Common myeloid progenitor, CD34-positive (primary cell): ENCODE results near the gene REEP1.

Source experiments
- CTCF ChIA-PET: fragments of 350-600 bp; sonication (Branson Sonifier 250); formaldehyde crosslinking; loops from one replicate; lab custom pipeline; 2021; ENCODE audit warnings: antibody characterized with exemption; lab: Charles Lee
- POLR2A ChIA-PET: fragments of 350-600 bp; sonication (Branson Sonifier 250); formaldehyde crosslinking; loops from one replicate; lab custom pipeline; 2021; ENCODE audit warnings: antibody characterized with exemption; lab: Charles Lee
- DNase-seq, 3 donors: peaks; one replicate each; pipeline versions ENCODE4 v3.0.0 to v3.0.0-alpha.2; 2013
- H3K27ac ChIP-seq, 2 experiments: 1 replicate in 1 of 2; 2 replicates in 1 of 2; pipeline ENCODE4 v1.7.0; 2013; ENCODE audit warnings: inconsistent platforms in 2 of 2, low read length in 2 of 2, mild to moderate bottlenecking in 2 of 2, low read depth in 1 of 2, moderate library complexity in 1 of 2; ENCODE audit not compliant: severe bottlenecking in 2 of 2, insufficient read depth in 1 of 2, poor library complexity in 1 of 2
- H3K27me3 ChIP-seq, 5 experiments: replicated peaks in 2 of 5; 1 replicate in 3 of 5; 2 replicates in 2 of 5; pipeline versions ENCODE4 v1.6.1 to v1.7.0; 2013; ENCODE audit warnings: low read length in 4 of 5, mild to moderate bottlenecking in 2 of 5, moderate library complexity in 2 of 5, inconsistent platforms in 1 of 5; ENCODE audit not compliant: insufficient read depth in 5 of 5, control insufficient read depth in 4 of 5
- H3K36me3 ChIP-seq, 4 experiments: 1 replicate in 2 of 4; 2 replicates in 2 of 4; pipeline versions ENCODE4 v1.6.1 to v1.7.0; 2013; ENCODE audit warnings: low read length in 3 of 4, control low read depth in 1 of 4, mild to moderate bottlenecking in 1 of 4; ENCODE audit not compliant: control insufficient read depth in 4 of 4, insufficient read depth in 4 of 4
- H3K4me1 ChIP-seq, 4 experiments: 1 replicate in 3 of 4; 2 replicates in 1 of 4; pipeline versions ENCODE4 v1.6.1 to v1.7.1; 2013; ENCODE audit warnings: low read length in 3 of 4, mild to moderate bottlenecking in 3 of 4, control low read depth in 1 of 4, inconsistent platforms in 1 of 4, moderate library complexity in 1 of 4; ENCODE audit not compliant: control insufficient read depth in 4 of 4, insufficient read depth in 4 of 4; ENCODE audit errors: control extremely low read depth in 1 of 4
- H3K4me3 ChIP-seq, 7 experiments: 1 replicate in 4 of 7; 2 replicates in 3 of 7; pipeline versions ENCODE4 v1.5.1 to v1.7.0; 2013; ENCODE audit warnings: mild to moderate bottlenecking in 7 of 7, low read length in 6 of 7, moderate library complexity in 6 of 7, inconsistent platforms in 2 of 7, low read depth in 2 of 7, control low read depth in 1 of 7; ENCODE audit not compliant: insufficient read depth in 4 of 7, control insufficient read depth in 1 of 7; ENCODE audit errors: extremely low read depth in 1 of 7
- H3K9me3 ChIP-seq, 5 experiments: 1 replicate in 4 of 5; 2 replicates in 1 of 5; pipeline versions ENCODE4 v1.6.1 to v1.7.1; 2013; ENCODE audit warnings: low read length in 4 of 5, mild to moderate bottlenecking in 2 of 5, inconsistent platforms in 1 of 5, low read depth in 1 of 5, moderate library complexity in 1 of 5; ENCODE audit not compliant: control insufficient read depth in 4 of 5, insufficient read depth in 2 of 5; ENCODE audit errors: control extremely low read depth in 1 of 5
- WGBS: methylation state at CpG from one replicate; pipeline ENCODE4 v1.1.5; 2013; ENCODE audit not compliant: insufficient coverage; 5-methylcytosine and 5-hydroxymethylcytosine counted together

REEP1 gene

GRCh38 chr2:86372641-86373502, 35.4 kb upstream of the REEP1 start:
- DNase-seq, result peak; percentile 13 to 20 (median 17)
- H3K9me3 ChIP-seq, result peaks cover 0 to 7% (median 0%) of the 10 kb centered on the region in 5 experiments

GRCh38 chr2:86372133-86372532, 34.7 kb upstream of the REEP1 start:
- Histone ChIP-seq H3K27me3 (no peaks in the 10 kb centered on the region), H3K36me3 (no peaks in the 10 kb centered on the region), H3K4me1 (peaks cover 5 to 19% (median 12%) of the 10 kb centered on the region in 4 experiments), H3K4me3 (no peak overlapping the region), H3K27ac (no peak overlapping the region), H3K9me3 (peaks cover 0 to 7% (median 0%) of the 10 kb centered on the region in 5 experiments)
- CTCF ChIA-PET, result interaction anchor here (0.7 to 2.1 kb wide), 13 partner anchors 9 to 214 kb away, joined by 3 to 27 read pairs (median 4); no protein-coding TSS in a partner anchor
- POLR2A ChIA-PET, result no interaction called here
- 59% methylated on average over 3 of the region's 4 CpGs for WGBS
- DNase-seq, result peak; percentile 20 to 60 (median 42)

More at GRCh38 chr2:86372641-86373502, 35.4 kb upstream of the REEP1 start:
- Histone ChIP-seq H3K27me3 (no peaks in the 10 kb centered on the region), H3K36me3 (no peaks in the 10 kb centered on the region), H3K4me1 (peaks cover 5 to 17% (median 9%) of the 10 kb centered on the region in 4 experiments), H3K27ac (no peak overlapping the region), H3K4me3 (no peak overlapping the region)
- CTCF ChIA-PET, result interaction anchor here (0.8 to 2.1 kb wide), 10 partner anchors 9 to 215 kb away, joined by 3 to 27 read pairs (median 4); no protein-coding TSS in a partner anchor
- 72% methylated on average over 3 of the region's 4 CpGs for WGBS
- POLR2A ChIA-PET, result no interaction called here

DNA sequence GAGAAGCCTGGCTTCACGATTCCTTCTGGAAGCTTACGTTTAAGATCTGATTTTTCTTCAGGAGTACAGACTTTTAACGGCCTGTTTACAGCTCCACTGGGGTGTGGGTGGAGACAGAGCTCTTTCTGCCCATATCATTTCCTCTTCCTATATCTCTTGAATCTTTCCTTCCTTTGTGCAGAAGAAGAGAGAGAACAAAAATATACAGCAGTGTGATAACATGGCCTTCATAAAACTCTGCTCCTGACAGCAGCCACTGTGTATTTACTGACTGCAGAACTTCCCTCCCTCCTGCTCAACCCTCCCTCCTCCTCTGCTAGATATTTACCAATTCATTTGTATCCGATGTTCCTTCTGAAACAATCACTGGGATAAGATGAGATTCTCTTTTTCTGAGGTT, 34.1 kb upstream of the REEP1 start:
- H3K27ac ChIP-seq, result no peak overlapping the region

DNA sequence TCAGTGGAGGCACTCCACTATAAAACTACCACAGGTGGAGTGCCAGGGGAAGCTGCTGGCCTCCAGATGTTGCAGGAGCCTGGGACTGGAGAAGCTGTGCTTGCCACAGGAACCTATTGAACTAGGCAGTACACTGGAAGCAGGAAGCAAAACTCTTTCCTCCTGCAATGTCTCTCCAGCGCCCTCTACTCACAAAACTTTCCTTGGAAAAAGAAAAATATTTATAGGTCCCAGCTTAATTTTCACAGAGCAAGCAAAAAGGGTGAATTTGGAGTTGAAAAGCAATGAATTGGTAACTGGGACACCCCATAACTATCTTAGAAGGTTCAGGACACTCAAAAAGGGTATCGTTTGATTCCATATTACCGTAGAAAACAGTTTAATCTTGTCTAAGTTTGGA, 33.2 kb upstream of the REEP1 start:
- Histone ChIP-seq H3K36me3 (no peaks in the 10 kb centered on the region), H3K9me3 (peaks cover 0 to 7% (median 0%) of the 10 kb centered on the region in 5 experiments), H3K4me1 (peaks cover 5 to 24% (median 15%) of the 10 kb centered on the region in 4 experiments), H3K27me3 (no peaks in the 10 kb centered on the region), H3K4me3 (no peak overlapping the region), H3K27ac (no peak overlapping the region)
- WGBS, result 100% methylated on average over 2 of the region's 3 CpGs
- CTCF ChIA-PET, result interaction anchor here (0.6 to 2.8 kb wide), 4 partner anchors 16 to 156 kb away, joined by 3 to 19 read pairs (median 5); no protein-coding TSS in a partner anchor
- POLR2A ChIA-PET, result no interaction called here
- DNase-seq, result no peak

More for the DNA sequence above, 34.1 kb upstream of the REEP1 start:
- Histone ChIP-seq H3K9me3 (peaks cover 0 to 7% (median 0%) of the 10 kb centered on the region in 5 experiments), H3K36me3 (no peaks in the 10 kb centered on the region), H3K4me3 (no peak overlapping the region), H3K27me3 (no peaks in the 10 kb centered on the region), H3K4me1 (peaks cover 5 to 24% (median 15%) of the 10 kb centered on the region in 4 experiments)
- 60% methylated on average over 1 of the region's 4 CpGs for WGBS
- CTCF ChIA-PET, result interaction anchor here (0.7 to 2.1 kb wide), 10 partner anchors 10 to 158 kb away, joined by 3 to 27 read pairs (median 4); no protein-coding TSS in a partner anchor
- POLR2A ChIA-PET, result no interaction called here
- DNase-seq, result no peak

GRCh38 chr2:86368161-86368824, 30.9 kb upstream of the REEP1 start:
- peak; percentile 61 to 70 (median 64) for DNase-seq
- H3K27me3 ChIP-seq, result no peaks in the 10 kb centered on the region
- 11% methylated on average over 7 of the region's 14 CpGs for WGBS
- no peak overlapping the region for H3K27ac ChIP-seq
- no peaks in the 10 kb centered on the region for H3K36me3 ChIP-seq
- H3K4me3 ChIP-seq, result peak overlapping the region in 3 of 7 experiments; percentile 16 to 37 (median 20)
- CTCF ChIA-PET, result interaction anchor here (1.2 to 3.6 kb wide), 9 partner anchors 9 to 168 kb away, joined by 3 to 30 read pairs (median 5); partner anchors contain the start of gene MRPL35
- peaks cover 5 to 30% (median 15%) of the 10 kb centered on the region in 4 experiments for H3K4me1 ChIP-seq
- POLR2A ChIA-PET, result no interaction called here
- peaks cover 0 to 7% (median 0%) of the 10 kb centered on the region in 5 experiments for H3K9me3 ChIP-seq

- no peak overlapping the region for H3K4me3 ChIP-seq
- H3K27ac ChIP-seq, result no peak overlapping the region
- CTCF ChIA-PET, result interaction anchor here (1.4 to 3.6 kb wide), 5 partner anchors 8 to 146 kb away, joined by 3 to 30 read pairs (median 3); no protein-coding TSS in a partner anchor
- no peak for DNase-seq
- H3K4me1 ChIP-seq, result peaks cover 5 to 30% (median 15%) of the 10 kb centered on the region in 4 experiments
- no peaks in the 10 kb centered on the region for H3K27me3 ChIP-seq
- H3K36me3 ChIP-seq, result no peaks in the 10 kb centered on the region
- POLR2A ChIA-PET, result no interaction called here
- peaks cover 0 to 7% (median 0%) of the 10 kb centered on the region in 5 experiments for H3K9me3 ChIP-seq
Measured at GRCh38 chr2:86367499-86367777, 30.0 kb upstream of the REEP1 start.
